Immature natural killer cell (primary cell): ENCODE measurements around the gene GPNMB. TPM values are rescaled to one million over a fixed set of nuclear protein-coding genes. Genes with fewer than 3 reads are reported as not detected.
"Not testable (repeated sequence)": the region's sequence is repeated elsewhere in the genome, so short reads cannot be mapped to it uniquely, and the experiment has no call there.

Experiments
- DNase-seq, 3 donors: peaks; one replicate each; pipeline ENCODE4 v3.0.0; 2022; ENCODE audit warnings: mixed read lengths in 1 of 3
- H3K27ac Mint-ChIP-seq, 6 donors: one replicate each; pipeline ENCODE4 v1.8.0; 2020; ENCODE audit warnings: mixed read lengths in 6 of 6, mild to moderate bottlenecking in 5 of 6, inconsistent platforms in 4 of 6, moderate library complexity in 3 of 6
- H3K27me3 Mint-ChIP-seq, 3 donors: one replicate each; pipeline ENCODE4 v1.8.0; 2020 to 2021; ENCODE audit warnings: low read depth in 3 of 3, mild to moderate bottlenecking in 3 of 3, mixed read lengths in 3 of 3, moderate library complexity in 3 of 3, inconsistent platforms in 1 of 3
- H3K36me3 Mint-ChIP-seq, 3 donors: one replicate each; pipeline ENCODE4 v1.8.0; 2020; ENCODE audit warnings: mixed read lengths in 3 of 3, inconsistent platforms in 2 of 3, mild to moderate bottlenecking in 2 of 3
- H3K4me1 Mint-ChIP-seq, 2 donors: one replicate each; pipeline ENCODE4 v1.8.0; 2020; ENCODE audit warnings: inconsistent platforms in 2 of 2, mild to moderate bottlenecking in 2 of 2, mixed read lengths in 2 of 2, moderate library complexity in 1 of 2
- H3K4me3 Mint-ChIP-seq, 5 donors: one replicate each; pipeline ENCODE4 v1.8.0; 2020; ENCODE audit warnings: mild to moderate bottlenecking in 5 of 5, mixed read lengths in 5 of 5, inconsistent platforms in 3 of 5, moderate library complexity in 3 of 5
- H3K9me3 Mint-ChIP-seq, 6 donors: one replicate each; pipeline ENCODE4 v1.8.0; 2020; ENCODE audit warnings: mild to moderate bottlenecking in 6 of 6, mixed read lengths in 6 of 6, inconsistent platforms in 4 of 6, moderate library complexity in 3 of 6
- polyA plus RNA-seq, 3 donors: library from polyadenylated mRNA; unstranded; fragments of 300-500 nt; fragmentation: Illumina TruSeq; gene quantifications; one replicate each; pipeline ENCODE4 v1.2.3, GENCODE V29; 2021

GPNMB gene
- polyA plus RNA-seq, 3 donors from 2014 or later, result not detected

- H3K27ac Mint-ChIP-seq, result not testable (repeated sequence)
Measured at GRCh38 chr7:23312141-23312540, 65.6 kb downstream of the GPNMB start.

GRCh38 chr7:23315366-23315765 lies 68.8 kb downstream of the GPNMB start:
- no peak overlapping the region for H3K4me3 Mint-ChIP-seq
- peaks cover 0 to 18% of the 10 kb centered on the region in 2 donors for H3K4me1 Mint-ChIP-seq
- H3K27ac Mint-ChIP-seq, result no peak overlapping the region
- DNase-seq, result no peak
- no peaks in the 10 kb centered on the region for H3K9me3 Mint-ChIP-seq
- H3K36me3 Mint-ChIP-seq, result peaks cover 3 to 12% (median 9%) of the 10 kb centered on the region in 3 donors
- H3K27me3 Mint-ChIP-seq, result peaks cover 0 to 4% (median 3%) of the 10 kb centered on the region in 3 donors

More at GRCh38 chr7:23312141-23312540, 65.6 kb downstream of the GPNMB start:
- H3K4me3 Mint-ChIP-seq, H3K27me3 Mint-ChIP-seq, DNase-seq, H3K9me3 Mint-ChIP-seq: not testable (repeated sequence)
- peaks cover 3 to 32% (median 15%) of the 10 kb centered on the region in 3 donors for H3K36me3 Mint-ChIP-seq
- peaks cover 4 to 25% of the 10 kb centered on the region in 2 donors for H3K4me1 Mint-ChIP-seq

Other genes with a start within 250 kb of the GPNMB start
- 10 to 100 TPM in 2 of 3 donors, 1 to 10 TPM in 1; 8.9 to 20.5 (median 15.4) TPM for gene HYCC1, start 232.6 kb upstream of the GPNMB start, polyA plus RNA-seq
- gene KLHL7, start 141.0 kb upstream of the GPNMB start, polyA plus RNA-seq, result 10 to 100 TPM; 21.9 to 38.9 (median 27.7) TPM
- 10 to 100 TPM; 48.7 to 64.0 (median 53.5) TPM for gene NUP42, start 64.7 kb upstream of the GPNMB start, polyA plus RNA-seq
- gene MALSU1, start 52.6 kb downstream of the GPNMB start, polyA plus RNA-seq, result 10 to 100 TPM; 44.5 to 64.8 (median 47.6) TPM
- gene IGF2BP3, start 223.7 kb downstream of the GPNMB start, polyA plus RNA-seq, result under 1 TPM in 1 of 3 donors, not detected in 2; 0.76 TPM